NCI-H1105 treated with DMSO at 0.1 percent for 48 hours (cell line): ENCODE results near the gene XIAP.
"Not testable (repeated sequence)": the region's sequence is repeated elsewhere in the genome, so short reads cannot be mapped to it uniquely, and the experiment has no call there.

Source experiments
- DNase-seq: peaks from one replicate; lab custom pipeline; 2025; lab: John Stamatoyannopoulos, UW

XIAP gene

DNA sequence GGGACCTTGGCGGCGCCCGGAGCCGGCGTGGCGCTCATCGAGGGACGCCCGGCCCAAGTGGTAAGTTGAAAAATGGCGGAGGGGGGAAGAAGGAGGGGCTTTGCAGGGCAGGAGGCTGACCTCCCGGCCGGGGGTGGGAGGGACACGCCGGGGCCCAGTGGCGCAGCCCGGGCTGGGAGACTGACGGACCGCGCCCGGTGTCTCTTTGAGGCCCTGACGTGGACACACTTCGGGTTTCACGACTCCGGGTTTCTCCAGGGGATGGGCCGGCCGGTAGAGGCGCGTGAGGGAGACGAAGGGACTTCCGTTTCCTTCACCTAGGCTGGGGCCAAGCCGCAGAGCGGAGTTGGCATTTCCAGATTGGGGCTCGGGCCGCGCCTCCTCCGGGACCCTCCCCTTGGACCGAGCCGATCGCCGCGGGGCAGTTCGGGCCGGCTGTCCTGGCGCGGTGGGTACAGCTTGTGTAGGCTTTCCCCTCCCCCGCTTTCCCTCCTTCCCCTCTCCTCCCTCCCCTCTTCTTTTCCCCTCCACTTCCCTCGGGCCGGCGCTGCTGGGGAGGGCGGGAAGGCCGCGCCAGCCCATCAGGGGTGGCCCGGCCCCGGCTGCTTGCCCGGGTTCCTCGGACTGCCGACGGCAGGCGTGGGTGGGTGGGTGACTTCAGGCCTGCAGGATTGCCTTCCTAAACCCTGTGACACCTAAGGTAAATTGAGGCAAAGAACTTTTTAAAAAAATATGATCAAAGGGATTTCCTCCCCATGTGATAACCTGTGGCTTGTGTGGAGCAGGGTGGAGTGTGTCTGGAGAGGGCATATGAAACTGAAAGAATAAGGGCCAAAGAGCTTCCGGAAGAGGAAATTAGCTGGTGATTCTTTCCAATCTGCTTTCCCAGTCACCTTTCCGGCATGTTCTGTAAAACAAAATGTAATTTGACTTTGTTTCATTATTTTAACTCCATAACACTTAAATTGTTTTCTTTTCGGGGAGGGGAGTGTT, at the start of gene XIAP:
XIAP (plus strand) TSS at position 208 of the 993 bp plus-strand sequence. CDS start 25,610 bp downstream, outside the sequence.
- peak; percentile 68 for DNase-seq

DNA sequence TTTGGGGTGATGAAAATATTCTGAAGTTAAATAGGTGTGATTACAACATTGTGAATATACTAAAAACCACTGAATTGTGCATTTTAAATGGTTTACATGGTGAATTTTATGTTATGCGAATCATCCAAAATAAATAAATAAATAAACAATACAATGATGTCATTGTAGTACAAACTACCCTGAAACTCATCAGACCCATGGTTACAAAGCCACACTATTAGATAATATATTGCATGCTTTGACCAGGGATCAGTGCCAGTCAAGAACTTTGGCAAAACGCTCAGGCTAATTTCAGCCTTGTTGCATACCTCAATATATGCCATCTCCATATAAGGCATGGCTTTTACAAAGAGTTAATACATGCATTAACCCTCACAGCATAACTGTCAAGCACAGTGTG, 45.5 kb upstream of the XIAP start:
- no peak for DNase-seq

DNA sequence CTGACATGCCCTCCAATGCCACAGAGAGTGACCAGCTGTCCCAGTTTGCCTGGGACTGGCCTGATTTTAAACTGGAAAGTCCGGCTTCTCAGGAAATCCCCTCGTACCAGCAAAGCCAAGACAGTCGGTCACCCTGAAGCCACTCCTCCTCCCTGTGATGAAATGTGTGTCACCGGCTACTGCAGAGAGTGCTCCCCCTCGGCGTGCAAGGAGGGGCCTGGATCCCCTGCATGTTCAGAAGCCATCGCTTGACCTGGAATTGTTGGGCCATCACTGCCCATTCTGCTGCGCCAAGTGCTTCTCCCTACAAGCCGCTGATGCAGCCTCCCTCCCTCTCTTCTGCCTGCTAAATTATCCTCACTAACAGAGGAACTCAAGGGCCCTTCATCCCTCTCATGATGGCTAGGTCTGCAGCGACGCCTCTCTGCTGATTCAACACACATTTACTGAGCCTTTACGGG, 44.9 kb upstream of the XIAP start:
- peak; percentile 13 for DNase-seq

DNA sequence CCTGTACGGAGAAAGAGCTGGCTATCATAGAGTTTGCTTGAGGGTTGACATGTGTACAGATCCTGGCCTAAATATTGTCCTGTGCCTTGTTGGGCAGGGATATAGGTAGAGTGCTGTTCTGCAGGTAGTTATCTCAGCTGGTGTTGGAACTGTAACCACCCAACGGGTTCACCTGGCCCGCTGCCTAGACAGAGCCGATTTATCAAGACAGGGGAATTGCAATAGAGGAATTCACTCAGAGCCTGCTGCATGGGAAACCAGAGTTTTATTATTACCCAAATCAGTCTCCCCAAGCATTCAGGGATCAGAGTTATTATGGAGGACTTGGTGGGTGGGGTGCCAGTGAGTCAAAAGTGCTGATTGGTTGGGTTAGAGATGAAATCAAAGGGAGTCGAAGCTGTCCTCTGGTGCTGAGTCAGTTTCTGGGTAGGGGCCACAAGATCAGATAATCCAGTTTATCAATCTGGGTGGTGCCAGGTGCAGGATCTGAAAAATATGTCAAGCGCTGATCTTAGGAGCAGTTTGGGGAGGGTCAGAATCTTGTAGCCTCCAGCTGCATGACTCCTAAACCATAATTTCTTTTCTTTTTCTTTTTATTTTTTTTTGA, 42.5 kb upstream of the XIAP start:
- no peak for DNase-seq

DNA sequence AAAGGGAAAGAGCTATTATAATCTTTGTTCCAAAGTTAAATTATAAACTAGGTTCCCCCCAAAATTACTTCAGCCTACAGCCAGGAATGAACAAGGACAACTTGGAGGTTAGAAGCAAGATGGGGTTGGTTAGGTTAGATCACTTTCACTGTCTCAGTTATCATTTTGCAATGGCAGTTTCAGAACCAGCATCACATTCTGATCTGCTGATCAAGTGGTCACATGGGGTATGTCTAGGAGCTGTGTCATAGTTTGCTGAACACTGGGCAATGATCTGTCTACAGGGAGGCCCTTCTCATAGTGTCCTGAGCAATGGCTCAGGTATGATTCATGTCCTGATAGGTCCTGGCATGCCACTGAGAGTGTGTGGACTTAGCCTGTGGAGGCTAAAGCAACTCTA, 41.6 kb upstream of the XIAP start:
- DNase-seq, result no peak

DNA sequence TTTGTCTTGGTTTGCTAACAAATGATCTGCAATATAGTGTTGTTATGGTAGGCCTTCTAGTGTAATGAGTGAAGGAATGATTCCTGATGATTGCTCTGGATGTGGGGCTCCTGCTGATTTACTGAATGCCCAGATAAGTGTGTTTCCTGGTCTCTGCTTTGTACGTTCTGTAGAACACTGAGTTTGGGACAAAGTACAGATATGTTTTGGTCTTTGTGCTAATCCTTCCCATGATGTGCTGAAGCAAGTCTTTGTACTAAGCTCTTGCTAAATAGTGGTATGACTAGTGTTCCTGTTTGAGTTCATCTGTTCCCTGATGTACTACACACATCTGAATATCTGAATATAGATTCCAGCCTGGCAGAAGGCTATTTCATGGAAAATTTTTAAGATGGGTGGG, 36.9 kb upstream of the XIAP start:
- no peak for DNase-seq

DNA sequence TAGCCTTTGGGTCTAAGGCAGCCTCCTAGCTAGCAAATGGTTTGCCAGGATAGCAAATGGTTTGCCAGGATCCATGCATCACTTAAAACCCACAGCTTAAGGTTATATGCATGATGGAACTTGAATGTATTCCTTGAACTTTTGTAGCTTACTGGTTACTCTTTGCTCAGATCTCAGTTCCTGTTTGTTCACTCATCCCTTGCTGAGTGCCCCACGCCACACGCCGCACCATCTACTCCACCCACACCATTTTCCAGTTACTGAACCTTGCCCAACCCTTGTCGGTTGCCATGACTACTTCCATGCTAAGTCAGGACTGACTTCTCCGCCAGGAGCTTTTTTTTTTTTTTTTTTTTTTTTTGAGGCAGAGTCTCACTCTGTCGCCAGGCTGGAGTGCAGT, 29.5 kb upstream of the XIAP start:
- no peak for DNase-seq

DNA sequence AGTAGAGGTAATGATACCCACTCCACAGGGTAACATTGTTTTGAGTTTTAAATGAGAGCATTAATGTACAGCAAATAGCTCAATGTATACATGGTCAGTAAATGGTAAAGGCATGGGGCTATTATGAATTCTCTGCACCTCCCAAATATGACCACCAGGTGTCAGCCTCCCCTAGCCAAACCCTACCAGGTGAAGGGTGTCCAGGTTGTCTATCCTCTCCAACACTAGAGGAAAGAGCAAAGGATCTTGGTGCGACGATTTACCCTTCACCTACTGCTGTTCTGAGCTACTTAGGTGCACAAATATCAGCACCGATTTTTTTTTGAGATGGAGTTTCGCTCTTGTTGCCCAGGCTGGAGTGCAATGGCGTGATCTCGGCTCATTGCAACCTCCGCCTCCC, 26.5 kb upstream of the XIAP start:
- DNase-seq, result peak; percentile 42

DNA sequence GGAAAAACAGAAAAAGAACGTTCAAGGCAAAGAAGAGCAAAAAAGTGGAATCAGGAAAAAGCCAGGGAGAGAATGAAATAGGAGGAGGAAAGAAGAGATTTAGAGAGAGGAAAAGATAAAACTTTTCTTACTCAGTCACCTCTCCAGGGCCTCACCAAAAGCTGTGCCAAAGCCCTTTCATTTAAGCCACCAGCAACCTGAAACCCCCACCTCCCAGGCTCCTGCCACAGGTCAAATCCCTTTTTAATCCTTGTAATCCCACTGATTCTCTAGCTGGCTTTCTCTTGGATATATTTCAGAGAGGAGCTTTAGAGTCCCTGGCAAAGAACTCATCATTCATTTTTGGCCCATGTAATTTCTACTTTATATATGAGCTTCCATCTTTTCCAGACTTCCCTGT, 25.7 kb upstream of the XIAP start:
- no peak for DNase-seq

DNA sequence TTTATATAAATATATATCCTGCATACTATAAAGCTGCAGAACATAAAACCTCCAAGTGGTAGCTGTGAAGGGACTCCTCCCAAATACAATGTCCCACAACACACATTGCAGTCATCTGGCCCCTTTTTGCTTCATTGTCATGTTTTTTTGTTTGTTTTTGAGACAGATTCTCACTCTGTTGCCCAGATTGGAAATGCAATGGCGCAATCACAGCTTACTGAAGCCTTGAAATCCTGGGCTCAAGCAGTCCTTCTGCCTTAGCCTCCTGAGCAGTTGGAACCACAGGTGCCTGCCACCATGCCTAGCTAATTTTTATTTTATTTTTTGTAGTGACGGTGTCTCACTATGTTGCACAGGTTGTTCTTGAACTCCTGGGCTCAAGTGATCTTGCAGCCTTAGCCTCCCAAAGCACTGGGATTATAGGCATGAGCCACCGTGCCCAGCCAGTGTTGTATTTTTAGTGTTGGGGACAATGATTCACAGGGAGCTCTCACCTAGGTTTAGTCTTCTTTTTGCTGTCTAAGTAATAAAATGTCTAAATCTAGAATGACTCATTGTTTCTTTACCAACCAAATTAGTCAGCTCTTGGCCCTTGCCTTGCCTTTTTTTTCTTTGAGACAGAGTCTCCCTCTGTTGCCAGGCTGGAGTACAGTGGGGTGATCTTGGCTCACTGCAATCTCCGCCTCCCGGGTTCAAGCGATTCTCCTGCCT, 24.0 kb upstream of the XIAP start:
- no peak for DNase-seq

DNA sequence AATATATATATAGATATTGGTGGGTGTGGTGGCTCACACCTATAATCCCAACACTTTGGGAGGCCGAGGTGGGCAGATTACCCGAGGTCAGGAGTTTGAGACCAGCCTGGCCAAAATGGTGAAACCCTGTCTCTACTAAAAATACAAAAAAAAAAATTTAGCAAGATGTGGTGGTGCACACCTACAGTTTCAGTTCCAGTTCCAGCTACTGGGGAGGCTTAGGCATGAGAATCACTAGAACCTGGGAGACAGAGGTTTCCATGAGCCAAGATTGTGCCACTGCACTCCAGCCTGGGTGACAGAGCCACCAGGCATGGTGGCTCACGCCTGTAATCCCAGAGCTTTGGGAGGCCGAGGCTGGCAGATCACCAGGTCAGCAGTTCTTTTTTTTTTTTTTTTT, 14.7 kb upstream of the XIAP start:
- not testable (repeated sequence) for DNase-seq

DNA sequence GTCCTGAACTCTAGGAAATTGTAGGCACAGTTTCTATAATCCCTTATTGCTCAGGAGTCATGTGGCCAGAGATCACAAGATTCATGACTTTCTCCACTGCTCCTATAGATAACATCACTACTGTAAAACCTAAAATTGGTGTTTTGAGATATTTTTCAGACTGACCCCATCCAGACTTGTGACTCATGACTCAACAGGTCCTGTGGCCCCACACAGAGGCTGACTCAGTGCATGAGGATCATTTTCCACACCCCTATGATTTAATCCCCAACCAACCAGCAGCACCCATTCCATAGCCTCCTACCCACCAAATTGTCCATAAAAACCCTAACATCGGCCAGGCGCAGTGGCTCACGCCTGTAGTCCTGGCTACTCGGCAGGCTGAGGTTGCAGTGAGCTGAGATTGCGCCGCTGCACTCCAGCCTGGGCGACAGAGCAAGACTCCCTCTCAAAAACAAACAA, 13.2 kb upstream of the XIAP start:
- DNase-seq, result no peak

DNA sequence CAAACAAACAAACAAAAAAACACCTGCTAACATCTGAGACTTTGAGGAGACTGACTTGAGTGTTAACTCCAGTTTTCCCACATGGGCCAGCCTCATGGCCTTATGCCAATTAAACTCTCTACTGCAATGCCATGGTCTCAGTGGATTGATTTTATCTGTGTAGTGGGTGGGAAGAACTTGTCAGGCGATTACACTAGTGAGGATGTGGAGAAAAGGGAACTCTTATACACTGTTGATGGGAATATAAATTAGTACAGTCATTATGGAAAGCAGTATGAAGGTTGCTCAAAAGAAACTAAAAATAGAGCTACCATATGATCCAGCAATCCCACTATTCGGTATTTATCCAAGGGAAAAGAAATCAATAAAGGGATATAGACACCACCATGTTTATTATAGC, 12.8 kb upstream of the XIAP start:
- no peak for DNase-seq

DNA sequence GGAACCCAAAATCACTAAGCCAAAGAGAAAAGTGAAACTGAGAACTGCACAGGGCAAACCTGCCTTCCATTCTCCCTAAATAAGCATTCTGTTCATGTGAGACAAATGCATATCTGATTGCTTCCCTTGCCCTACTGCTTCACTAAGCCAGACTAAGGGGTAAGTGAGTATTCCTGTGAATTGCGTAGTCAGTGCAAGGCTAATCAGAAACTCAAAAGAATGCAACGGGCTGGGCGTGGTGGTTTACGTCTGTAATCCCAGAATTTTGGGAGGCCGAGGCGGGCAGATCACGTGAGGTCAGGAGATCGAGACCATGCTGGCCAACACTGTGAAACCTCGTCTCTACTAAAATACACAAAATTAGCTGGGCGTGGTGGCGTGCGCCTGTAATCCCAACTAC, 10.8 kb upstream of the XIAP start:
- DNase-seq, result no peak

DNA sequence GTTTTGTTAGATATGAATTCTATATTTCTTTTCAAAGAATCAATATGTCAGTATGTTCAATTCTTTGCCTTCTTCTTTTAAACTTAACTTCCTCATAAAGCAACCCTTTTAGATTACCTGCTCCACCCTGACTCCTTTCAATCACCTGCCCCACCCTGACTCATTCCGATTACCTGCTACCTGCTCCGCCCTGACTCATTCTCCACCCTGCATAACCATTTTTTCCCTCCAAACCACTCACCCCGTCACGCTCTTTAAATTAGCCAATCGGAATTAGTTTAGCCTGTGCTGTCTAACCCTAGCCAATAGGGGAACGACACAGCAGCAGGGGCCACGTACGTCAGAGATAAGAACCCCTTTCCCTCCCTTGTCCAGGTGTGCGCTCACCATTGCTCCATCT, 9.9 kb upstream of the XIAP start:
- not testable (repeated sequence) for DNase-seq

DNA sequence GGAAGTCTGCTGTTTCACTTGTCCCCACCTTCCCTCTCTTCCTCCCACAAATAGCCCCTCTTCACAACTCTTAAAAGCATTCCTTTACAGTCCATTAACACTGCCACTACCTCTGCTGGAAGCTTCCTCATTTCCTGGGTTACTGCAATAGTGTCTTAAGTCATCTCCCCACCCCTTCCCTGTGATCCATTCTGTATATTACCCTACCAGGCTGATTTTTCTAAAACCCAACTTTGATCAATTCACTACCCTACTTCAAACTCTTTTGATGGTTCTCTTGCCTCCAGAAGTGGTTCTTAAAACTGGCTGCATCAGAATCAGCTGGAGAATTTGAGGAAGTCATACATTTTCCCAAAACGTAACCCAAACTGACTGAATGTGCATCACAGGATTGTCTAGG, 8.8 kb upstream of the XIAP start:
- DNase-seq, result no peak

DNA sequence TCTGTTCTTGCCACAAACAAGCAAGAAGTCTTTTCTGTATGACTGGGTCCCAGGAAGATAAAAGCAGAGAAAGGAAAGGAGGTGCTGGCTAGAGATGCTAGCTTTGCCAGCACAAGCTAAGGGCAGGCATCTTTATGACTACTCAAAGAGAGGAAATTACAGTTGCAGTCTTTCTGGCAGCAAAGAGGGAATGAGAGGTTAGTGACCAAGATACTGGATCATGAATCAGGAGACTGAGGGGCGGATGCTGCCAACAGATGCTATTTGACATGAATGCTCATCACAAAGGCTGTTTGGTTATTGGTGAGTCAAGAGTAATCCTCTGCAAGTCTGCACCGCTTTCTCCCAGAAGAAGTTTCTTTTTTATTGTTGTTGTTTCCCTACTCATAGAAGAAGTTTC, 5.5 kb upstream of the XIAP start:
- DNase-seq, result no peak

DNA sequence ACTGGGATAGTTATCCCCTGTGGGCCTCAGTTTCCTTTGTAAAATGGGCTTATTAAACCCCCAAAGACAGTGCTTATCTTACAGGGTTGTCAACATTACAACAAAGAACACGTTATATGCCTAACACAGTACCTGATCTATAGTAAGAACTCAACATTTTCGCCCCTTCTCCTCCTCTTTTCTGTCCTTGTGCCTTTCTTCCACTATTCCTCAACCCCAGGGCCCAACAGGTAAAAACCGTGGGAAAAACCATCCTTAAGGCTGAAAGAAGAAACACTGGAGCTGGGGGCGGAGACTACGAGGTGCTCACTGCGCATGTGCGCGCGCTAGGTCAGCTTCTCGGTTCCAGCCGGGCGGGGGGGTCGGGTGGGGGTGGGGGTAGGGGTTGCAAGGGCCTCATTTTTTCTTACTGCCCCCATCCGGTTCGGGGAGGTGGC, 426 bp upstream of the XIAP start:
- peak; percentile 68 for DNase-seq

DNA sequence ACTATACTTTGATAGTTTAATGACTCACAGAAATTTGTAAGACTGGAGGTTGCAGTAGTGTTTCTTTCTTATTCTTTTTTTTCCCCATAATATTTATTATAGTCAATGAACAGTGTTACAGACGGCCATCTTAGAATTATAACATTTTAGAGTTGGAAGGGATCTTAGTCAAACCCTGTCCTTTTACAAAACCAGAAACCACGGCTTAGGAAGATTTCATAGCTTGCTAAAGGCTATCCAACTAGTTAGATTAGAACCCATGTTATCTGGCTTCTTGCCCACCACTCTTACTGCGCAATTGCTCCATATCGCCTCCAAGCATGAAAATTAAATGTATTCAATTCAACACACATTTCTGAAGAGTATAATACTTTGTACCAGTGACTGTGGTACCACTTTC, 1.1 kb downstream of the XIAP start:
- DNase-seq, result peak; percentile 7

DNA sequence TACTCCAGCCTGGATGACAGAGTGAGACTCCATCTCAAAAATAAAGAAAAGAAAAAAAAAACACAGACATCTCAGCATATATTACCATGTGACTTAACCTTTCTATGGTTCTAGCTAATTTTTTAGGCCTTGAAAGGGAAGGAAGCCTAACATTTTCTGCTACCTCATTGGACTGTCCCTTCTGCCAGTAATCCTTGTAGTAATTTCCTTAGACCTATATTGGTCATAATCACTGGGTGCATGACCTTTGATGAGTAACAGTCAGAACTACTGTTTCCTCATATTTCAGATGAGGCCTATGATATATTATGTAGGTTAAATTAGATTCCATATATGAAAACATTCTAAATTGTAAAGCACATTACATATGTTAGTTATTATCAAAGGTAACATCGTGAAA, 9.6 kb downstream of the XIAP start:
- no peak for DNase-seq

DNA sequence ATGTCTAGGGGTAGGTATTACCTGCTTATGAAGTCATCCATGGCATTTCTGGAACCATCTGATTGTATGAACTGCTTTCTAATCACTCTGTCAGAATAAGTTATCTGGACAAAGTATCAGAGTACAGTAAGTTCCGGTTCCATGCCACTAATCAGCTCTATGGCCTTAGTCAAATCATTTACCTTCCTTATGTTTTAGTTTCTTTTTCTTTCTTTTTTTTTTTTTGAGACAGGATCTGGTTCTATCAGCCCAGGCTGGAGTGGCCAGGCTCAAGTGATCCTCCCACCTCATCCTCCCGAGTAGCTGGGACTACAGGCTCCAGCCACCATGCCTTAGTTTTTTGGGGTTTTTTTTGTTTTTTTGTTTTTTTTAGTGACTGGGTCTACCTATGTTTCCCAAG, 11.5 kb downstream of the XIAP start:
- DNase-seq, result no peak

DNA sequence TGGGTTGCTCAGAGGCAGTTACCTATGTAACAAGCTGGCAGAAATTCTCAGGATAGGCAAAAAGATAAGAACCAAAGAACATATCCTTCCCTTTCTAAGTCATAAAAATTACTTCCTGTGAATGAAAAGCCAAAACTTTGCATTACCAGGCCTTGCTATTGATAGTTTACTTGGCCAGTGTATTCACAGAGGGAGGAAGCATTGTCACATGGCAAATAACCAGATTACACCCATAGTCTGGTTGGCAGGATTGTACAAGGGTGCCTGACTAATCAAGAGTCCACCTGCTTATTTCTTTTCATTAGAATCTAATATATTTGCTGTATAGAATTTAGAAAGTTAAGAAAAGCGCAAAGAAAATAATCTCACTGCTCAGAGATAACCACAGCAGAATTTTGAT, 14.1 kb downstream of the XIAP start:
- no peak for DNase-seq

DNA sequence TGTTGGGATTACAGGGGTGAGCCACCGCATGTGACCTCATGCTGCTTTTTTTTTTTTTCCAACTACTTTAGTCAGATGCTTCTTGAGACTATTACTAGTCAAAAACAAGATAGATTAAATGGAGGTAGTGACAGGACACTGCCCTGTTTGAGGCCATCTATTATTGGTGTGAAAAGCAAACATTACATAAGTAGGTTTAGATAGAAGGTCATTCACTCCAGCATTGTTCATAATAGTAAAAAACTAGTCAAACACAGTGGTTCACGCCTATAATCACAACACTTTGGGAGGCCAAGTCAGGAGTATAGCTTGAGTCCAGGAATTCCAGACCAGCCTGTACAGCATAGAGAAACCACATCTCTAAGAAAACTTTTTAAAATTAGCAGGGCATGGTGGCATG, 16.3 kb downstream of the XIAP start:
- no peak for DNase-seq
